ENCODE results near the gene SUFU. TPM values are rescaled to one million over a fixed set of nuclear protein-coding genes. Genes with fewer than 3 reads are reported as not detected.
A peak's percentile ranks its signal among the peaks of the same experiment; 100 is the strongest.

SUFU gene
- total and polyA plus RNA-seq, 10 donors, result 2.0 to 21.9 (median 13.0) TPM

- intact Hi-C loops (cut with DNase I; ENCODE audit: low total_unique reads), result no loop called here
- DNase-seq, result no peak
- H3K27me3 ChIP-seq (replicated peaks in 1 of 7), result no peaks in the 10 kb centered on the region
- peak overlapping the region in 1 of 8 donors; percentile 98 for H3K4me3 ChIP-seq
- peak overlapping the region; percentile 45 to 100 (median 98) for H3K27ac ChIP-seq
- no peak for TF ChIP-seq POLR2A (IDR thresholded peaks at IDR 0.05)
- TF ChIP-seq POLR2AphosphoS5 (IDR thresholded peaks at IDR 0.05), result no peak
- TF ChIP-seq CTCF (IDR thresholded peaks at IDR 0.05 in 8 of 11, conservative IDR thresholded peaks at IDR 0.05 in 3 of 11), result no peak
- peaks cover 3 to 82% (median 39%) of the 10 kb centered on the region in 6 donors for H3K36me3 ChIP-seq
- H3K4me1 ChIP-seq, result peaks cover 57 to 100% (median 82%) of the 10 kb centered on the region in 6 donors
- 55 to 64% (median 61%) methylated on average over 11 to 12 of the region's 12 CpGs for WGBS, 5 donors
- H3K9me3 ChIP-seq, result no peaks in the 10 kb centered on the region
These were observed 148.6 kb downstream of the SUFU start for GRCh38 chr10:102652170-102652916.

- TF ChIP-seq POLR2AphosphoS5 (IDR thresholded peaks at IDR 0.05), result no peak
- TF ChIP-seq POLR2A (IDR thresholded peaks at IDR 0.05), result no peak
- no peak for TF ChIP-seq CTCF (IDR thresholded peaks at IDR 0.05 in 8 of 11, conservative IDR thresholded peaks at IDR 0.05 in 3 of 11)
- peaks cover 57 to 100% (median 82%) of the 10 kb centered on the region in 6 donors for H3K4me1 ChIP-seq
- H3K27me3 ChIP-seq (replicated peaks in 1 of 7), result no peaks in the 10 kb centered on the region
- peak overlapping the region in 7 of 8 donors; percentile 1 to 100 (median 98) for H3K27ac ChIP-seq
- H3K4me3 ChIP-seq, result no peak overlapping the region
- H3K9me3 ChIP-seq, result no peaks in the 10 kb centered on the region
- peaks cover 3 to 82% (median 43%) of the 10 kb centered on the region in 6 donors for H3K36me3 ChIP-seq
- intact Hi-C loops (cut with DNase I; ENCODE audit: low total_unique reads), result no loop called here
- DNase-seq, result no peak
- WGBS, 5 donors, result 67 to 89% (median 79%) methylated on average over 1 of the region's 1 CpG
These were observed 149.3 kb downstream of the SUFU start for GRCh38 chr10:102653060-102653459.

GRCh38 chr10:102654566-102654965, 150.8 kb downstream of the SUFU start:
- no peaks in the 10 kb centered on the region for H3K9me3 ChIP-seq
- intact Hi-C loops (cut with DNase I; ENCODE audit: low total_unique reads), result no loop called here
- H3K4me1 ChIP-seq, result peaks cover 46 to 100% (median 77%) of the 10 kb centered on the region in 6 donors
- H3K27ac ChIP-seq, result peak overlapping the region in 3 of 8 donors; percentile 26 to 99 (median 46)
- no peaks in the 10 kb centered on the region for H3K27me3 ChIP-seq (replicated peaks in 1 of 7)
- H3K4me3 ChIP-seq, result no peak overlapping the region
- WGBS, 5 donors, result 80 to 90% (median 89%) methylated on average over 6 to 7 of the region's 7 CpGs
- TF ChIP-seq CTCF (IDR thresholded peaks at IDR 0.05 in 8 of 11, conservative IDR thresholded peaks at IDR 0.05 in 3 of 11) (no peak), POLR2A (IDR thresholded peaks at IDR 0.05) (no peak), POLR2AphosphoS5 (IDR thresholded peaks at IDR 0.05) (no peak)
- H3K36me3 ChIP-seq, result peaks cover 3 to 88% (median 50%) of the 10 kb centered on the region in 6 donors
- no peak for DNase-seq

- no peak overlapping the region for H3K4me3 ChIP-seq
- H3K27ac ChIP-seq, result peak overlapping the region in 3 of 8 donors; percentile 26 to 99 (median 46)
- DNase-seq, result no peak
- H3K4me1 ChIP-seq, result peaks cover 42 to 100% (median 74%) of the 10 kb centered on the region in 6 donors
- H3K9me3 ChIP-seq, result no peaks in the 10 kb centered on the region
- no peaks in the 10 kb centered on the region for H3K27me3 ChIP-seq (replicated peaks in 1 of 7)
- H3K36me3 ChIP-seq, result peaks cover 3 to 88% (median 50%) of the 10 kb centered on the region in 6 donors
- TF ChIP-seq POLR2AphosphoS5 (IDR thresholded peaks at IDR 0.05) (peak in 2 of 3 donors; percentile 4 to 63), CTCF (IDR thresholded peaks at IDR 0.05 in 8 of 11, conservative IDR thresholded peaks at IDR 0.05 in 3 of 11) (no peak), POLR2A (IDR thresholded peaks at IDR 0.05) (no peak)
- intact Hi-C loops (cut with DNase I; ENCODE audit: low total_unique reads), result no loop called here
- WGBS, 5 donors, result 68 to 84% (median 80%) methylated on average over 9 to 12 of the region's 12 CpGs
These were observed 151.2 kb downstream of the SUFU start for GRCh38 chr10:102654969-102655368.

Measured in spleen (tissue), 11 donors.